OCI-LY7 (cell line): ENCODE measurements around the gene SGSM2. TPM values are rescaled to one million over a fixed set of nuclear protein-coding genes. Genes with fewer than 3 reads are reported as not detected.

ENCODE experiments used
- Bru-seq: library from RNA; stranded (reverse); fragments of 400-500 nt; gene quantifications from one replicate; lab custom pipeline; 2021; lab: Mats Ljungman, UMichigan
- BruChase-seq, 2 experiments: library from RNA; stranded (reverse); fragments of 400-500 nt; gene quantifications; one replicate each; lab custom pipeline; 2021; lab: Mats Ljungman, UMichigan
- BruUV-seq: library from RNA; stranded (reverse); fragments of 400-500 nt; replicated peaks from 2 replicates; lab custom pipeline; 2021; lab: Mats Ljungman, UMichigan
- CTCF ChIA-PET: fragments of 300-600 bp; sonication (Branson Sonifier 250); formaldehyde crosslinking; loops from one replicate; lab custom pipeline; 2022; ENCODE audit warnings: antibody characterized with exemption; ENCODE audit not compliant: unreplicated experiment; lab: Charles Lee
- POLR2A ChIA-PET: fragments of 300-600 bp; sonication (Branson Sonifier 250); formaldehyde crosslinking; loops from one replicate; lab custom pipeline; 2022; ENCODE audit warnings: antibody characterized with exemption; lab: Charles Lee
- DNase-seq: peaks from one replicate; pipeline ENCODE4 v3.0.0-alpha.2; 2015; ENCODE audit warnings: low spot score
- H2AFZ ChIP-seq: fragments of 200-600 bp; sonication (generic), shearing (Covaris generic); 2 replicates; pipeline ENCODE4 v1.6.1; 2014; ENCODE audit warnings: mild to moderate bottlenecking, antibody characterized with exemption, low read length, moderate library complexity
- H3K27ac ChIP-seq: fragments of 200-600 bp; sonication (generic); 2 replicates; pipeline ENCODE4 v1.5.1; 2014; ENCODE audit warnings: mixed run types, low read depth, mild to moderate bottlenecking, moderate library complexity, low read length, inconsistent platforms; ENCODE audit not compliant: poor library complexity, severe bottlenecking
- H3K36me3 ChIP-seq: fragments of 200-600 bp; sonication (generic); 2 replicates; pipeline ENCODE4 v1.6.1; 2014; ENCODE audit warnings: mild to moderate bottlenecking, antibody characterized with exemption, low read length, moderate library complexity, mixed read lengths; ENCODE audit not compliant: insufficient read depth
- H3K4me1 ChIP-seq: fragments of 200-600 bp; sonication (generic); 2 replicates; pipeline ENCODE4 v1.5.1; 2014; ENCODE audit warnings: mild to moderate bottlenecking, low read length; ENCODE audit not compliant: insufficient read depth, poor library complexity, severe bottlenecking
- H3K4me2 ChIP-seq: fragments of 200-600 bp; sonication (generic); 2 replicates; pipeline ENCODE4 v1.6.1; 2014; ENCODE audit warnings: mild to moderate bottlenecking, low read length
- H3K4me3 ChIP-seq: fragments of 200-600 bp; sonication (generic); 2 replicates; pipeline ENCODE4 v1.5.1; 2014; ENCODE audit warnings: mild to moderate bottlenecking, low read depth, low read length; ENCODE audit not compliant: poor library complexity, severe bottlenecking
- H3K79me2 ChIP-seq: fragments of 200-600 bp; sonication (generic); 2 replicates; pipeline ENCODE4 v1.6.1; 2016; ENCODE audit warnings: low read depth, mild to moderate bottlenecking, low read length, moderate library complexity, mixed read lengths; ENCODE audit not compliant: insufficient read depth
- H3K9me2 ChIP-seq: fragments of 200-600 bp; sonication (generic); 2 replicates; pipeline ENCODE4 v1.6.1; 2016; ENCODE audit warnings: mild to moderate bottlenecking, low read length, mixed read lengths; ENCODE audit not compliant: insufficient read depth
- H3K9me3 ChIP-seq: fragments of 200-600 bp; sonication (generic); 2 replicates; pipeline ENCODE4 v1.6.1; 2014; ENCODE audit warnings: mild to moderate bottlenecking, mixed run types, low read length, mixed read lengths
- H4K20me1 ChIP-seq: fragments of 200-600 bp; sonication (generic); 2 replicates; pipeline ENCODE4 v1.6.1; 2014; ENCODE audit warnings: mild to moderate bottlenecking, antibody characterized with exemption, low read length, moderate library complexity, mixed read lengths; ENCODE audit not compliant: insufficient read depth
- EZH2phosphoT487 ChIP-seq: fragments of 200-600 bp; sonication (generic); IDR thresholded peaks from 2 replicates; pipeline ENCODE4 v1.6.1; 2018; ENCODE audit warnings: low read depth, borderline replicate concordance, mild to moderate bottlenecking, mixed run types, antibody characterized with exemption, low read length, moderate library complexity, mixed read lengths
- intact Hi-C: fragments of 100-400 bp; cut with micrococcal nuclease; formaldehyde crosslinking; loops from one replicate; pipeline ENCODE4 v1.10.0; 2022; ENCODE audit not compliant: unreplicated experiment
- long read RNA-seq: library from polyadenylated mRNA; stranded (forward); transcript quantifications from one replicate; pipeline ENCODE4 v2.0.0, GENCODE V29; 2022
- total RNA-seq, 2 experiments: library from RNA; depleted of rRNA in 1 of 2; stranded (reverse); fragments of >200 nt in 1 of 2; shearing (Covaris generic) in 1 of 2; gene quantifications; 2 replicates each; pipeline ENCODE4 v1.2.3, GENCODE V29; 2014 to 2022
- TF ChIP-seq, protein P1 (sequence below): fragments of 200-600 bp; sonication (generic); conservative IDR thresholded peaks from 2 replicates; pipeline ENCODE4 v1.5.1; 2014; ENCODE audit warnings: mild to moderate bottlenecking, antibody characterized with exemption, low read length, moderate library complexity, mixed read lengths

The SGSM2 gene, protein sequence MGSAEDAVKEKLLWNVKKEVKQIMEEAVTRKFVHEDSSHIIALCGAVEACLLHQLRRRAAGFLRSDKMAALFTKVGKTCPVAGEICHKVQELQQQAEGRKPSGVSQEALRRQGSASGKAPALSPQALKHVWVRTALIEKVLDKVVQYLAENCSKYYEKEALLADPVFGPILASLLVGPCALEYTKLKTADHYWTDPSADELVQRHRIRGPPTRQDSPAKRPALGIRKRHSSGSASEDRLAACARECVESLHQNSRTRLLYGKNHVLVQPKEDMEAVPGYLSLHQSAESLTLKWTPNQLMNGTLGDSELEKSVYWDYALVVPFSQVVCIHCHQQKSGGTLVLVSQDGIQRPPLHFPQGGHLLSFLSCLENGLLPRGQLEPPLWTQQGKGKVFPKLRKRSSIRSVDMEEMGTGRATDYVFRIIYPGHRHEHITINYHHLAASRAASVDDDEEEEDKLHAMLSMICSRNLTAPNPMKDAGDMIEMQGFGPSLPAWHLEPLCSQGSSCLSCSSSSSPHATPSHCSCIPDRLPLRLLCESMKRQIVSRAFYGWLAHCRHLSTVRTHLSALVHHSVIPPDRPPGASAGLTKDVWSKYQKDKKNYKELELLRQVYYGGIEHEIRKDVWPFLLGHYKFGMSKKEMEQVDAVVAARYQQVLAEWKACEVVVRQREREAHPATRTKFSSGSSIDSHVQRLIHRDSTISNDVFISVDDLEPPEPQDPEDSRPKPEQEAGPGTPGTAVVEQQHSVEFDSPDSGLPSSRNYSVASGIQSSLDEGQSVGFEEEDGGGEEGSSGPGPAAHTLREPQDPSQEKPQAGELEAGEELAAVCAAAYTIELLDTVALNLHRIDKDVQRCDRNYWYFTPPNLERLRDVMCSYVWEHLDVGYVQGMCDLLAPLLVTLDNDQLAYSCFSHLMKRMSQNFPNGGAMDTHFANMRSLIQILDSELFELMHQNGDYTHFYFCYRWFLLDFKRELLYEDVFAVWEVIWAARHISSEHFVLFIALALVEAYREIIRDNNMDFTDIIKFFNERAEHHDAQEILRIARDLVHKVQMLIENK
- 38.4 and 44.0 TPM in 2 replicates for total RNA-seq (2014; rRNA removed; shearing (Covaris generic))
- 49.0 and 50.6 TPM in 2 replicates for total RNA-seq (2022)
- Bru-seq, nascent RNA: percentile 47 among the genes with signal in this experiment
- percentile 63 among the genes with signal in this experiment for BruChase-seq, experiment 1, labeled RNA remaining after a 6-hour chase
- BruChase-seq, experiment 2, labeled RNA remaining after a 2-hour chase: percentile 56 among the genes with signal in this experiment
- long read RNA-seq, full-length matches to known transcripts: 2 of 21 reads
- long read RNA-seq, partial matches to known transcripts: 4 of 21 reads
- long read RNA-seq, other reads (novel, unspliced or antisense): 15 of 21 reads

DNA sequence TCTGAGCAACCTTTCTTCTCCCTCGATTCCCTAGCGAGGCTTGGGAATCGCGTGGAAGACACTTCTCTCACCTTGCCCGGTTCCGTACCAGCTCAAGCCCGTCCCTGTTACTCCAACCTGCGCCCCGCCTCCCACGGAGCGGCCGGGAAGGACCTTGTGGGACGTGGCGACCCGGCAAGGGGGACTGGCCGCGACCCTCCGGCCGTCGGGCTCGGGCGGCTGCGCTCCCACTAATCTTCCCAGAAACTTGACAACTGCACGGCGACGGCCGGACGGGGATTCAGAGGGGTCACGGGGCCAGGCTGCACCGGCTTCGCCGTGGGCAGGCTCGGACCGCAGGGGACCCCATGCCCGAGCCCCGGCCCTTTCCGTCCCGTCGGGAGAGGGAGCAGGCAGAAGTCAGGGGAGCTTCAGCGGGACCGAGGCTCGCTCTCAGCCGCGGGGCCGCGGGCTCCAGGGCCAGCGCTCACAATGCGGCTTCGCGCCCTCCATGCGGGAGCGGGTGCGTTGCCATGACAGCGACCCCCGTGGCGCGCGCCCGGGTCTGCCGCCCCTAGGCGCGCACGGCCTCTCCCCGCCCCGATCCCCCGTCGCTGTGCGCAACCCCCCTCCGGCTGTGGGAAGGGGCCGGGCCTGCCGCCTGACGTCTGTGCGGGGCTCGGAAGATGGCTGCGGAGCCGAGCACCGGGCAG, at the start of gene SGSM2:
SGSM2 (plus strand) TSS at position 650 of the 692 bp plus-strand sequence. CDS start 188 bp downstream, outside the sequence.
- Histone ChIP-seq H3K4me2 (peak within 1 kb of the TSS; percentile 97), H2AFZ (peak within 1 kb of the TSS; percentile 78), H3K27ac (peak within 1 kb of the TSS; percentile 78), H3K36me3 (peaks cover 41% of the 10 kb centered on the region), H3K9me3 (no peaks in the 10 kb centered on the region), H3K9me2 (no peaks in the 10 kb centered on the region), H3K79me2 (peaks cover 39% of the 10 kb centered on the region), H3K4me1 (peaks cover 32% of the 10 kb centered on the region), H3K4me3 (peak within 1 kb of the TSS; percentile 95), H4K20me1 (peaks cover 10% of the 10 kb centered on the region; the same call in 1 of the 2 replicates)
- TF ChIP-seq, protein P1, sequence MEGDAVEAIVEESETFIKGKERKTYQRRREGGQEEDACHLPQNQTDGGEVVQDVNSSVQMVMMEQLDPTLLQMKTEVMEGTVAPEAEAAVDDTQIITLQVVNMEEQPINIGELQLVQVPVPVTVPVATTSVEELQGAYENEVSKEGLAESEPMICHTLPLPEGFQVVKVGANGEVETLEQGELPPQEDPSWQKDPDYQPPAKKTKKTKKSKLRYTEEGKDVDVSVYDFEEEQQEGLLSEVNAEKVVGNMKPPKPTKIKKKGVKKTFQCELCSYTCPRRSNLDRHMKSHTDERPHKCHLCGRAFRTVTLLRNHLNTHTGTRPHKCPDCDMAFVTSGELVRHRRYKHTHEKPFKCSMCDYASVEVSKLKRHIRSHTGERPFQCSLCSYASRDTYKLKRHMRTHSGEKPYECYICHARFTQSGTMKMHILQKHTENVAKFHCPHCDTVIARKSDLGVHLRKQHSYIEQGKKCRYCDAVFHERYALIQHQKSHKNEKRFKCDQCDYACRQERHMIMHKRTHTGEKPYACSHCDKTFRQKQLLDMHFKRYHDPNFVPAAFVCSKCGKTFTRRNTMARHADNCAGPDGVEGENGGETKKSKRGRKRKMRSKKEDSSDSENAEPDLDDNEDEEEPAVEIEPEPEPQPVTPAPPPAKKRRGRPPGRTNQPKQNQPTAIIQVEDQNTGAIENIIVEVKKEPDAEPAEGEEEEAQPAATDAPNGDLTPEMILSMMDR: no peak
- TF ChIP-seq EZH2phosphoT487: no peak
- ChIA-PET CTCF (interaction anchor here (0.6 to 1.1 kb wide), 2 partner anchors 45 to 1576 kb away, joined by 3 to 5 read pairs; no protein-coding TSS in a partner anchor), POLR2A (interaction anchor here (0.5 to 2.6 kb wide), 4 partner anchors 11 to 515 kb away, joined by 3 to 7 read pairs (median 4); partner anchors contain the start of gene PAFAH1B1)
- intact Hi-C loops: loop anchor here (2.0 to 5.0 kb wide), 2 partner anchors 64 to 285 kb away; partner anchors contain the start of gene MNT
- BruUV-seq: TSS peak; percentile 79
- DNase-seq: peak; percentile 71

DNA sequence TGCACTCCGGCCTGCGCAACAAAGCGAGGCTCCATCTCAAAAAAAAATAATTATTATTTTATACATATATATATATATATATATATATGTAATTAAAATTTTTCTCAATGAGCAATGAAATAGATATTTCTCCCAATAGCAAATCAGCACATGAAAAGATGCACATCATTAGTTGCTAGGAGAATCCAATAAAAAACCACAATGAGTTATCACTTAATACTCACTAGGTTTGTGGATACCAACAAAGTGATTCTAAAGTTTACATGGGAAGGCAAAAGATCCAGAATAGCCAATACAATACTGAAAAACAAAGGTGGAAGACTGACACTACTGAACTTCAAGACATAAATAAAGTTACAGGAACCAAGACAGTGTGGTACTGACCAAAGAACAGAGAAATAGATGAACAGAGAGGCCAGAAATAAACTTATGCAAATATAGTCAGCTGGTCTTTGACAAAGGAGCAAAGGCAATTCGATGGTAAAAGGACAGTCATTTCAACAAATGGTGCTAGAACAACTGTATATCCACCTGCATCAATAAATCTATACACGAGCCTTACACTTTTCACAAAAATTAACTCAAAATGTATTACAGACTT, 47.3 kb upstream of the SGSM2 start:
- no peaks in the 10 kb centered on the region for H3K79me2 ChIP-seq
- H2AFZ ChIP-seq: no peak overlapping the region
- H3K9me3 ChIP-seq: no peaks in the 10 kb centered on the region
- H3K4me1 ChIP-seq: peaks cover 13% of the 10 kb centered on the region
- DNase-seq: peak; percentile 29
- H3K4me3 ChIP-seq: peak overlapping the region; percentile 30
- no peaks in the 10 kb centered on the region for H3K9me2 ChIP-seq
- ChIA-PET CTCF (no interaction called here), POLR2A (interaction anchor here (1.2 kb wide), 1 partner anchor 9 kb away, joined by 5 read pairs; no protein-coding TSS in a partner anchor)
- intact Hi-C loops: no loop called here
- H3K27ac ChIP-seq: peak overlapping the region; percentile 49
- TF ChIP-seq, protein P1: no peak
- TF ChIP-seq EZH2phosphoT487: no peak
- H3K36me3 ChIP-seq: peaks cover 72% of the 10 kb centered on the region
- BruUV-seq: no TSS peak
- no peaks in the 10 kb centered on the region for H4K20me1 ChIP-seq
- peak overlapping the region; percentile 65 for H3K4me2 ChIP-seq
